Fibroblast of villous mesenchyme (primary cell): ENCODE results near the gene ATP11C. TPM values are rescaled to one million over a fixed set of nuclear protein-coding genes. Genes with fewer than 3 reads are reported as not detected.
A peak's percentile ranks its signal among the peaks of the same experiment; 100 is the strongest.

Experiments
- DNase-seq: peaks from one replicate; pipeline ENCODE4 v3.0.0-alpha.2; 2010; ENCODE audit warnings: low read depth
- H3K4me3 ChIP-seq: 2 replicates; pipeline ENCODE4 v1.5.1; 2011; ENCODE audit warnings: low read depth, mild to moderate bottlenecking, low read length
- CTCF ChIP-seq: IDR thresholded peaks from 2 replicates; pipeline ENCODE4 v1.5.1; 2012; ENCODE audit warnings: low read depth, mild to moderate bottlenecking, low read length; ENCODE audit not compliant: insufficient read depth
- total RNA-seq: library from RNA; depleted of rRNA; stranded (reverse); fragments of >200 nt; gene quantifications from 2 replicates; pipeline ENCODE4 v1.2.3, GENCODE V29; 2012

The ATP11C gene
- total RNA-seq, 1 donor = 81.6 TPM

- TF ChIP-seq CTCF = no peak
- no peak for DNase-seq
Measured at GRCh38 chrX:139795196-139795595, 137.7 kb downstream of the ATP11C start.

GRCh38 chrX:139787601-139788000 is 145.3 kb downstream of the ATP11C start:
- TF ChIP-seq CTCF = no peak
- H3K4me3 ChIP-seq = no peak overlapping the region
- no peak for DNase-seq

More at GRCh38 chrX:139795196-139795595, 137.7 kb downstream of the ATP11C start:
- H3K4me3 ChIP-seq = no peak overlapping the region

- no peak for DNase-seq
- no peak overlapping the region for H3K4me3 ChIP-seq
- no peak for TF ChIP-seq CTCF
Measured at GRCh38 chrX:139784807-139785206, 148.0 kb downstream of the ATP11C start.

DNA sequence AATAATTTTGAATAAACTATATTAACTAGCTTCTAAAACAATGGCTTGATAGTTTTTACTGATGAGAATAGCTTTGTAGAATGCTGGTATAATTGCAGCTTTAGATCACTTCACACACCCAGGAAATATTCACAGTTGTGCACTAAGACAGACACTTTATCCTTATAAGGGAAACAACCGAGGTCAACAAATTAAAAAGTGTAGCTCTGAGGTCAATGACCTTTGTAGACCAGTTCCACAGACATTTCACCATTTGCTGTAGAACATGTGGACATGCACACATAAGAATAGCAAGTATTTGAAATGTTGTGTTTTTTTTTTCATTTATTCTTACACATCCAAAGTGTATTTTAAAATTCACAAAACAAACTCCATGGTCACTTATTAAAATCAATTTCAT is 148.9 kb downstream of the ATP11C start:
- DNase-seq = no peak
- H3K4me3 ChIP-seq = no peak overlapping the region
- TF ChIP-seq CTCF = no peak

DNA sequence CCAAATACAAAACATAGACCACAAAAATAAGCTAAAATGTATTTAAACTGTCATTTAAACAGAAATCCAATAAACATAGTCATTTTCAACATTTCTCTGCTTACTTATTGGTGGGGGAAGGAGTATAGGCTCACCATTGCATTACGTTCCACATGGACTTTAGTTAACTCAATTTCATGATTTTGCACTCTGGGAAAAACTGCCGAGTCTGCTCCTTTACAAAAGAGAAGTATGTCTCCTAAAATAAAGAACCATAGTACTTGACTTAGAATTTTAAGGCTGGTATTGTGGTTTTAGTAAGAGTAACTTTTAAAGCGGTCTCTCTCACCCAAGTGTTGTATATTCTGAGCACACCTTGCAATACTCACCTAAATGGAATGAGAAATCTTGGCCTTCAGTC is 149.8 kb downstream of the ATP11C start:
- DNase-seq = no peak
- no peak for TF ChIP-seq CTCF
- no peak overlapping the region for H3K4me3 ChIP-seq

DNA sequence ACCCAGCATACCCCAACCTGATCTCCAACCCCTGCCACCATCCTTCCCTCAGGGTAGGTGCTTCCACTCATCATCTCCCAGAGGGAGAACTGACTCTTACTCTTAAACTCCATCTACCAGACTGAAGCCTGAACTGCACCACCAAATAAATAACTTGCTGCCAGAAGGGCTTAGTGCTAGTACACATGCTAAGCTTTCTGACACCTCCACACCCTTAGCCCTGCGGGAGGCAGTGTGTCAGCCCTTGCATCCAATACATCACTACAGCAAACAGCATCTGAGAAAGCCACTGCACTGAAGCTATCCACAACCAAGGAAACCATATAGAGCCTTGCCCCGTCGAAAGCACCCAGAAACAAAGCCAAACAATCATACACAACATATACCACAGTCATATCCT is 156.3 kb downstream of the ATP11C start:
- no peak overlapping the region for H3K4me3 ChIP-seq
- peak; percentile 2 for DNase-seq
- TF ChIP-seq CTCF = no peak

- TF ChIP-seq CTCF = no peak
- H3K4me3 ChIP-seq = no peak overlapping the region
Measured at GRCh38 chrX:139770366-139770765, 162.5 kb downstream of the ATP11C start.

More at GRCh38 chrX:139770366-139770765, 162.5 kb downstream of the ATP11C start:
- DNase-seq = no peak
